Measurements from ENCODE around the gene LSAMP.

DNA sequence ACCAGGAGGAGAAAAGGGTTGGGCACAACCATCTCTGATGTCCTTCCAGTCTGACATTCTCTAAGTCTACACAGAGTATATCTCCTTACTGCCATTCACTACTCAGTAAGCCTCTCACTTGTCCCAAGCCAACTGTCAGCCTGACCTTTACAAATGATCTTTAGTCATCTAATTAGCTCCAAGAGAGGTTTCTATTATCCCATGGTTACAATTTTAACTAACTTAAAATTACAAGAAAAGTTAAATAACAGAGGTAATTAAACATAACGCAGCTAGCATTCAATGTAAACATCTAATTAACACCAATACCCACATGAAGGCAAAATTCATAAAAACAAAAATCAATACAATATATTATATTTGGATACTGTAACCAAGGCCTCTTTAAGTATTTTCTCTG lies 126.9 kb downstream of the LSAMP start:
- TF ChIP-seq EZH2phosphoT487 (IDR thresholded peaks at IDR 0.05; ENCODE audit: borderline replicate concordance, low read depth), result no peak
- no peak for TF ChIP-seq POLR2AphosphoS5 (IDR thresholded peaks at IDR 0.05; ENCODE audit: low read depth, low read length)
- no peak for TF ChIP-seq JUND (IDR thresholded peaks at IDR 0.05)
- TF ChIP-seq EP300 (IDR thresholded peaks at IDR 0.05; ENCODE audit: borderline replicate concordance in 1 of 2, low read depth in 1 of 2, low read length in 1 of 2), result no peak
- TF ChIP-seq, protein P1, sequence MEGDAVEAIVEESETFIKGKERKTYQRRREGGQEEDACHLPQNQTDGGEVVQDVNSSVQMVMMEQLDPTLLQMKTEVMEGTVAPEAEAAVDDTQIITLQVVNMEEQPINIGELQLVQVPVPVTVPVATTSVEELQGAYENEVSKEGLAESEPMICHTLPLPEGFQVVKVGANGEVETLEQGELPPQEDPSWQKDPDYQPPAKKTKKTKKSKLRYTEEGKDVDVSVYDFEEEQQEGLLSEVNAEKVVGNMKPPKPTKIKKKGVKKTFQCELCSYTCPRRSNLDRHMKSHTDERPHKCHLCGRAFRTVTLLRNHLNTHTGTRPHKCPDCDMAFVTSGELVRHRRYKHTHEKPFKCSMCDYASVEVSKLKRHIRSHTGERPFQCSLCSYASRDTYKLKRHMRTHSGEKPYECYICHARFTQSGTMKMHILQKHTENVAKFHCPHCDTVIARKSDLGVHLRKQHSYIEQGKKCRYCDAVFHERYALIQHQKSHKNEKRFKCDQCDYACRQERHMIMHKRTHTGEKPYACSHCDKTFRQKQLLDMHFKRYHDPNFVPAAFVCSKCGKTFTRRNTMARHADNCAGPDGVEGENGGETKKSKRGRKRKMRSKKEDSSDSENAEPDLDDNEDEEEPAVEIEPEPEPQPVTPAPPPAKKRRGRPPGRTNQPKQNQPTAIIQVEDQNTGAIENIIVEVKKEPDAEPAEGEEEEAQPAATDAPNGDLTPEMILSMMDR (IDR thresholded peaks at IDR 0.05), result no peak

Measured in SK-N-SH (cell line).